Measurements from ENCODE around the gene KCNJ6.
"Not testable (repeated sequence)": the region's sequence is repeated elsewhere in the genome, so short reads cannot be mapped to it uniquely, and the experiment has no call there.

KCNJ6 gene

GRCh38 chr21:37592496-37592895, 323.8 kb downstream of the KCNJ6 start:
- no peak for DNase-seq

- not testable (repeated sequence) for DNase-seq
Measured at GRCh38 chr21:37591994-37592393, 324.3 kb downstream of the KCNJ6 start.

GRCh38 chr21:37590836-37591235, 325.4 kb downstream of the KCNJ6 start:
- not testable (repeated sequence) for DNase-seq

- not testable (repeated sequence) for DNase-seq
Measured at GRCh38 chr21:37588644-37589043, 327.6 kb downstream of the KCNJ6 start.

GRCh38 chr21:37587635-37588177, 328.6 kb downstream of the KCNJ6 start:
- DNase-seq, result no peak

GRCh38 chr21:37587203-37587602, 329.1 kb downstream of the KCNJ6 start:
- DNase-seq, result no peak

GRCh38 chr21:37582590-37582989, 333.7 kb downstream of the KCNJ6 start:
- peak; percentile 32 for DNase-seq

- DNase-seq, result no peak
Measured at GRCh38 chr21:37580666-37581065, 335.6 kb downstream of the KCNJ6 start.

GRCh38 chr21:37579356-37579755, 336.9 kb downstream of the KCNJ6 start:
- DNase-seq, result no peak

- DNase-seq, result no peak
Measured at GRCh38 chr21:37578471-37579126, 337.7 kb downstream of the KCNJ6 start.

GRCh38 chr21:37576929-37577328, 339.3 kb downstream of the KCNJ6 start:
- not testable (repeated sequence) for DNase-seq

- no peak for DNase-seq
Measured at GRCh38 chr21:37575580-37575979, 340.7 kb downstream of the KCNJ6 start.

GRCh38 chr21:37574751-37575150, 341.5 kb downstream of the KCNJ6 start:
- DNase-seq, result no peak

GRCh38 chr21:37574316-37574715, 341.9 kb downstream of the KCNJ6 start:
- no peak for DNase-seq

GRCh38 chr21:37571442-37571841, 344.8 kb downstream of the KCNJ6 start:
- no peak for DNase-seq

GRCh38 chr21:37568916-37569315, 347.3 kb downstream of the KCNJ6 start:
- DNase-seq, result no peak

- no peak for DNase-seq
Measured at GRCh38 chr21:37568415-37568814, 347.8 kb downstream of the KCNJ6 start.

- DNase-seq, result no peak
Measured at GRCh38 chr21:37566790-37567615, 349.3 kb downstream of the KCNJ6 start.

GRCh38 chr21:37565530-37566223, 350.6 kb downstream of the KCNJ6 start:
- no peak for DNase-seq

GRCh38 chr21:37564924-37565529, 351.2 kb downstream of the KCNJ6 start:
- DNase-seq, result peak; percentile 64

GRCh38 chr21:37564341-37564923, 351.8 kb downstream of the KCNJ6 start:
- DNase-seq, result peak; percentile 67

- DNase-seq, result peak; percentile 92
Measured at GRCh38 chr21:37563641-37564340, 352.5 kb downstream of the KCNJ6 start.

Measured in NCI-H146 (cell line).